NCI-H146 treated with DMSO at 0.1 percent for 48 hours (cell line): ENCODE measurements around the gene EFCC1.
A peak's percentile ranks its signal among the peaks of the same experiment; 100 is the strongest.

Experiments used
- DNase-seq: peaks from one replicate; lab custom pipeline; 2025; ENCODE audit not compliant: unreplicated experiment; lab: John Stamatoyannopoulos, UW

Gene EFCC1

GRCh38 chr3:128994581-128995546, 6.2 kb upstream of the EFCC1 start:
- no peak for DNase-seq

DNA sequence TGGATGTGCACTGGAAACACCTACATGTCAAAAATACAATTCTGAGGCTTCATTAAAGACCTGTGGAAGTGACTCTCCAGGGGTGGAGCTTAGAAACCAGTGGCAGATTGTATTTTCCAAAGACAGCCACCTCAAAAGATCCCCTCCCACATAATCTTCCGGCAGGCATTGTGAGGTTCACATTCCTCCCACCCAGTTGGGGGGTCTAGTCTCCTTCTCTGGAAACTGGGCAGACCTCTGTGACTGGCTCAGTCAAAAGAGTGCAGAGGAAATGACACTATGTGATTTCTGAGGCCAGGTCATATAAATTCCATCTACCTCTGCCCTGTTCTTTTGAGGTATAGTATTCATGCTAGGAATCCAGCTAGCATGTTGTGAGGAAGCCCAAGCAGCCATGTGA, 5.4 kb upstream of the EFCC1 start:
- no peak for DNase-seq

DNA sequence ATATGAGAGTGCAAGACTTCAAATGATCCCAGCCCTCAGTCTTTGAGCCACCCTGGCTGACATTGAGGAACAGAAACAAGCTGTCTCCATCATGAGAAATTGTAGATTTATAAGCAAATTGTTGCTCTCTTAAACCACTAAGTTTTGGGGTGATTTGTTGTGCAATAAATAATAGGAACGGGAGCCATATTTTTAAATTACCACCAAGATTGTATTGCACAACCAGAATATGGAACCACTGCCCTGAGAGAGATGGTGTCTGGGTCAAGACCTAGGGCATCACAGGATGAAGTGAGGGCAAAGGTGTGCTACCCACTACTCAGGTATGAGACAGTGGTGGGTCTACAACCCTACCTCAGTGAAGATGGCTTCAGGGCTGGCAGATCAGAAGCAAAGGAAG, 4.9 kb upstream of the EFCC1 start:
- no peak for DNase-seq

DNA sequence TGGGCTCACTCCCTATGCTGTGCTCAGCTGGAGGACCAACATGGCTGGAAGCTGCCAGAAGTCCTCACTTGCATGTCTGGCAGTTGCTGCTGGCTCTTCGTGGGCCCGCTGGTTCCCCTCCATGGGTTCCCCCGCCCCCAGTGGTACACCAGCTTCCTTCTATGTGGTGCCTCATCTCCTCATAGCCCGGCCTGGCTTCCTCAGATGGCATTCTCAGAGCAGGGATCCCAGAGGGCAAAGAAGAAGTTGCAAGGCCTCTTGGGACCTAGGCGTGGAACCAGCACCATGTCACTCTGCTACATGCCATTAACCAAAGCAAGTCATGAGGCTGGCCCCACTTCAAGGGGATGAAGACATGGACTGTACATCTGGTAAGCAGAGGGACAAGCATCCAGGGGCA, 4.4 kb upstream of the EFCC1 start:
- no peak for DNase-seq

GRCh38 chr3:128997486-128998133, 3.5 kb upstream of the EFCC1 start:
- DNase-seq, result no peak

GRCh38 chr3:128998561-128998960, 2.5 kb upstream of the EFCC1 start:
- no peak for DNase-seq

DNA sequence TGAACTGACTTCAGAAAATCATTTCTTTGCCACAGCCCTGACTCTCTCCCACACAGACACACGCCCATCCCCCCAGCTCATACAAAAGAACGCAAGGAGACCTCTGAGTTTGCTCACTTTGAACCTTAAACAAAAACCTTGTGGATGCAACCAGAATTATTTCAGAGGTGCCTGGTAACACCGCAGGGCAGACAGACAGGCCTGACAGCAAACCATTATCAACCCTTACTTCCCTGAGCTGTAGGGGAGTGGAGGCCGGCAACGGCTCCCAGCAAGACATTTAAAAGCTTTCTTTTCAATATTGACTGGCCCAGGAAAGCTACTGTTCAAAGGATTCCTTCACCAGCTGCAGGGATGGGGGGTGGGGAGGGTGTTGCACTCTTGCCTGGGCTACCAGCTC, 2.0 kb upstream of the EFCC1 start:
- DNase-seq, result peak; percentile 35

GRCh38 chr3:129000742-129001100, 383 bp upstream of the EFCC1 start:
- no peak for DNase-seq

- DNase-seq, result peak; percentile 43
Measured at GRCh38 chr3:129001806-129002572, 885 bp downstream of the EFCC1 start.

GRCh38 chr3:129002573-129003569, 1.8 kb downstream of the EFCC1 start:
- DNase-seq, result no peak

GRCh38 chr3:129003578-129004112, 2.5 kb downstream of the EFCC1 start:
- peak; percentile 42 for DNase-seq

GRCh38 chr3:129004639-129005295, 3.7 kb downstream of the EFCC1 start:
- DNase-seq, result peak; percentile 24

DNA sequence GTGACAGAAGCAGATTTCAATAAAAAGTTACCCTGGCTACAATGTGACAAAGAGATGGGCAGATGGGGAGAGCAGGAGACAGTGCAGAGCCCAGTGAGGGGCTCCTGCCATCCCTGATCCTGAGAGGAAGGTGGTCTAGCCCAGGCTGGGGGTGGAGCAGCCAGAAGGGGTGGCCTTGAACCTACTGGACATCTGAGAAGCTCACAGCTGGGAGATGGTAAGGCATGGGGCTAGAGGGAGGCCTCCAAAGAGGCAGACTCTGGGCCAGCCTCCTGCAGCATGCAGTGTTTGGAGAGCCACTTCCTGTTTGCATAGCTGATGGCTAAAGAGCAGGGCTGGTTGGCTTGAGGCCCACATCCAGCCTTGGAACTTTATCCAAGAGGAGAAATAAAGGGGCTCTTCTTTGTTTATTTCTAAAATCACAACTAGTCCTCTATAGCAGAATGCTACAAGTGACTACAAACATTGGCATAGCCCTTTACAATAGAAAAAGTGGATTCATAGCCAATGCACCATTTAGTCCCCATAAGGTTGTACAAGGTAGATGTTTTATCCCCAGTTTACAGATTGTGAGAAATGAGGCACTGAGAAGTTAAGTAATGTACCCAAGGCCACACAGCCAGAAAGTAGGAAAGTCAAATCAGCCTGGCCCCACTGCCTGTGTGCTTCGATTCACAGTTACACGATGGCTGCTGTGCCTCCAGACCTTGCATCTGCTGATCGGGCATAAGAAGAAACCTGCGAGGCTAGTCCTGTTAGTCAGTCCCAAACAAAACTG, 4.6 kb downstream of the EFCC1 start:
- DNase-seq, result no peak

- DNase-seq, result no peak
Measured at GRCh38 chr3:129006864-129007263, 5.8 kb downstream of the EFCC1 start.

- no peak for DNase-seq
Measured at GRCh38 chr3:129007792-129008191, 6.7 kb downstream of the EFCC1 start.

DNA sequence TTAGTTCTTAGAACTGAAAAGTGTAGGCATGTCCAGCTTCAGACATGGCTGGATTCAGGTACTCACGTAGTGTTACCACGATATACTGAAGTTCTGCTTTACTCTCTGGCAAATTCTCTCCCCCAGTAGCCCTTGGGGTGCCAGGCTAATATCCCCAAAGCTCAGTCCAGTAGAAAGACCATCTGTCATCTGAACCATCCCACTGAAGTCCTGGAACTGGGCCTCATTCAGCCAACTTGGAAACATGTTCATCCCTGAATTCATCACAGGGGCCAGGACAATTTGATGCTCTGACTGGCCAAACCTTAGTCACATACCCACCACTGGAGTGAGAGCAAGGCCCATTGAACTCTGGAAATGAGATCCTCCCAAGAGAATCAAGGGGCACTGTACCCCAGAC, 8.2 kb downstream of the EFCC1 start:
- DNase-seq, result no peak

DNA sequence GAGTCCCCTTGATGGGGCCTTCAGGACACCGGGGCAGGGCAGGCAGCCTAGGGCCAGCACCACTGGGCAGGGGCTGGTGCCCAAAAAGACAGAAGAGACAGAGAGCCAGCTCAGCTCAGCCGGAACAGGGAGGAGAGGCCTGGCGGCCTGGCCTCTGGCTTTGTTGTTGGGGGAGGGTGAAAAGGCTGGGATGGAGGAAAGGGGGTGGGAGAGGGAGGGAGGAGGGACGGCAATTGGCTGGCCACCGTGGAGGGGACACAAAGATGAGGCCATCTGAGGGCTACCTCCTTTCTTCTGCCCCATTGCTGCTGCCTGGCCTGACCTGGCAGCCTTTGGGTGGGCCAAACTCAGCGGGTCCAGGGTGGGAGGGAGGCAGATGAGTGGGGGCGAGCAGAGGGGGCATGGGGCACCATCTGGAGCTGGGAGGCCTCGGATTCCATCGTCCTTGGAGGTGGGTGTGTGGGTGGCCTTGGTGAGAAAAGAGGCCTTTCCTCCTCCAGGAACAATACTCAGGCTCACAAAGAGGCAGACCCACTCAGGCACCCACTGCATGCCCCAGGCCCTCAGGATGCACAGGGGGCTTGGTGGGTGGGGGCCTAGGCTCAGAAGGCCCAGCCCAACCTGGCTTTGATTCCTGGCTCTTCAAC, 9.3 kb downstream of the EFCC1 start:
- no peak for DNase-seq

DNA sequence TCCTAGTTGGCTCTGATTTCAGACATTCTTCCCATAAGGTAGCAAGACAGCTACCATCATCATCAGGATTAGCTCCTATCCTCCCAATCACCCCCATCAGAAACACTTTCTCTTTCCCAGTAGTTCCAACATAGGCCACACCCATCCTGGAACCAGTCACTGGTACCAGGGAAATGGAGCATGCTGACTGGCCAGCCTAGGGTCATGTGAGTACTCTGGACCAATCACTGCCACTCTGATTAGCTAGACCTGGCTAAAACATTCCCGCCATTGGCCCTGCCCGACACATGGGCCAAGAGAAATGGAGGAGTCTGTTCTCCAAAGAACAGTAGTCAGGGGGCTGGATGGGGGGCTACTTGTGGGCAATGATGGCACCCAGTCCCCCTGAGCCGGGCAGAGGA, 12.4 kb downstream of the EFCC1 start:
- no peak for DNase-seq
